ENCODE data around the gene KCNQ5.
"Not testable (repeated sequence)": the region's sequence is repeated elsewhere in the genome, so short reads cannot be mapped to it uniquely, and the experiment has no call there.

The KCNQ5 gene

GRCh38 chr6:73227606-73228255 is 605.9 kb downstream of the KCNQ5 start:
- Histone ChIP-seq H3K9me3 (ENCODE audit: insufficient read depth, low read length) (no peaks in the 10 kb centered on the region), H2AFZ (ENCODE audit: low read depth, low read length) (no peak overlapping the region), H3K4me1 (ENCODE audit: low read length) (peaks cover 8% of the 10 kb centered on the region), H3K27ac (ENCODE audit: low read length) (no peak overlapping the region), H3K4me2 (ENCODE audit: low read length) (no peak overlapping the region), H3K79me2 (ENCODE audit: low read length) (no peaks in the 10 kb centered on the region), H4K20me1 (ENCODE audit: insufficient read depth, low read length) (no peaks in the 10 kb centered on the region), H3K4me3 (ENCODE audit: low read length) (no peak overlapping the region), H3K36me3 (replicated peaks; ENCODE audit: low read depth, low read length) (no peaks in the 10 kb centered on the region), H3K27me3 (ENCODE audit: low read depth, low read length) (no peaks in the 10 kb centered on the region), H3K9ac (ENCODE audit: low read length) (no peak overlapping the region)
- TF ChIP-seq, protein P1, sequence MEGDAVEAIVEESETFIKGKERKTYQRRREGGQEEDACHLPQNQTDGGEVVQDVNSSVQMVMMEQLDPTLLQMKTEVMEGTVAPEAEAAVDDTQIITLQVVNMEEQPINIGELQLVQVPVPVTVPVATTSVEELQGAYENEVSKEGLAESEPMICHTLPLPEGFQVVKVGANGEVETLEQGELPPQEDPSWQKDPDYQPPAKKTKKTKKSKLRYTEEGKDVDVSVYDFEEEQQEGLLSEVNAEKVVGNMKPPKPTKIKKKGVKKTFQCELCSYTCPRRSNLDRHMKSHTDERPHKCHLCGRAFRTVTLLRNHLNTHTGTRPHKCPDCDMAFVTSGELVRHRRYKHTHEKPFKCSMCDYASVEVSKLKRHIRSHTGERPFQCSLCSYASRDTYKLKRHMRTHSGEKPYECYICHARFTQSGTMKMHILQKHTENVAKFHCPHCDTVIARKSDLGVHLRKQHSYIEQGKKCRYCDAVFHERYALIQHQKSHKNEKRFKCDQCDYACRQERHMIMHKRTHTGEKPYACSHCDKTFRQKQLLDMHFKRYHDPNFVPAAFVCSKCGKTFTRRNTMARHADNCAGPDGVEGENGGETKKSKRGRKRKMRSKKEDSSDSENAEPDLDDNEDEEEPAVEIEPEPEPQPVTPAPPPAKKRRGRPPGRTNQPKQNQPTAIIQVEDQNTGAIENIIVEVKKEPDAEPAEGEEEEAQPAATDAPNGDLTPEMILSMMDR (IDR thresholded peaks at IDR 0.05; ENCODE audit: low read depth, low read length) = no peak
- no peak for TF ChIP-seq EZH2phosphoT487 (IDR thresholded peaks at IDR 0.05; ENCODE audit: low read depth)

- Histone ChIP-seq H3K27ac (ENCODE audit: low read length) (no peak overlapping the region), H3K27me3 (ENCODE audit: low read depth, low read length) (no peaks in the 10 kb centered on the region), H3K9ac (ENCODE audit: low read length) (no peak overlapping the region), H2AFZ (ENCODE audit: low read depth, low read length) (no peak overlapping the region), H3K4me1 (ENCODE audit: low read length) (peaks cover 5% of the 10 kb centered on the region), H3K4me2 (ENCODE audit: low read length) (no peak overlapping the region), H3K9me3 (ENCODE audit: insufficient read depth, low read length) (no peaks in the 10 kb centered on the region), H3K4me3 (ENCODE audit: low read length) (no peak overlapping the region), H3K79me2 (ENCODE audit: low read length) (no peaks in the 10 kb centered on the region), H3K36me3 (replicated peaks; ENCODE audit: low read depth, low read length) (no peaks in the 10 kb centered on the region), H4K20me1 (ENCODE audit: insufficient read depth, low read length) (no peaks in the 10 kb centered on the region)
- TF ChIP-seq, protein P1 (IDR thresholded peaks at IDR 0.05; ENCODE audit: low read depth, low read length) = no peak
- TF ChIP-seq EZH2phosphoT487 (IDR thresholded peaks at IDR 0.05; ENCODE audit: low read depth) = no peak
Observed at GRCh38 chr6:73231986-73232391, 610.1 kb downstream of the KCNQ5 start.

GRCh38 chr6:73233048-73233447 is 611.2 kb downstream of the KCNQ5 start:
- no peaks in the 10 kb centered on the region for H3K36me3 ChIP-seq (replicated peaks; ENCODE audit: low read depth, low read length)
- no peaks in the 10 kb centered on the region for H3K79me2 ChIP-seq (ENCODE audit: low read length)
- TF ChIP-seq EZH2phosphoT487 (IDR thresholded peaks at IDR 0.05; ENCODE audit: low read depth) = no peak
- TF ChIP-seq, protein P1 (IDR thresholded peaks at IDR 0.05; ENCODE audit: low read depth, low read length) = no peak
- H4K20me1 ChIP-seq (ENCODE audit: insufficient read depth, low read length) = no peaks in the 10 kb centered on the region
- H3K4me3 ChIP-seq (ENCODE audit: low read length) = no peak overlapping the region
- no peak overlapping the region for H3K9ac ChIP-seq (ENCODE audit: low read length)
- H3K4me2 ChIP-seq (ENCODE audit: low read length) = no peak overlapping the region
- H3K27ac ChIP-seq (ENCODE audit: low read length) = no peak overlapping the region
- no peak overlapping the region for H2AFZ ChIP-seq (ENCODE audit: low read depth, low read length)
- H3K4me1 ChIP-seq (ENCODE audit: low read length) = peaks cover 5% of the 10 kb centered on the region
- no peaks in the 10 kb centered on the region for H3K9me3 ChIP-seq (ENCODE audit: insufficient read depth, low read length)
- H3K27me3 ChIP-seq (ENCODE audit: low read depth, low read length) = no peaks in the 10 kb centered on the region

- not testable (repeated sequence) for H3K36me3 ChIP-seq (replicated peaks; ENCODE audit: low read depth, low read length); H3K27me3 ChIP-seq (ENCODE audit: low read depth, low read length); H2AFZ ChIP-seq (ENCODE audit: low read depth, low read length); H3K9me3 ChIP-seq (ENCODE audit: insufficient read depth, low read length); H3K4me2 ChIP-seq (ENCODE audit: low read length); H3K4me3 ChIP-seq (ENCODE audit: low read length); H3K4me1 ChIP-seq (ENCODE audit: low read length); H3K79me2 ChIP-seq (ENCODE audit: low read length); H4K20me1 ChIP-seq (ENCODE audit: insufficient read depth, low read length); H3K9ac ChIP-seq (ENCODE audit: low read length); H3K27ac ChIP-seq (ENCODE audit: low read length)
Observed at GRCh38 chr6:73233971-73234370, 612.1 kb downstream of the KCNQ5 start.
